ENCODE measurements around the gene EPS15.

- TF ChIP-seq CTCF (IDR thresholded peaks at IDR 0.05; ENCODE audit: low read length) (no peak), EZH2 (optimal IDR thresholded peaks at IDR 0.05; ENCODE audit: low read depth, low read length) (no peak), EZH2phosphoT487 (IDR thresholded peaks at IDR 0.05; ENCODE audit: low read length) (no peak)
Observed at GRCh38 chr1:51549901-51550300, 30.8 kb upstream of the EPS15 start.

Measured in MM.1S (cell line).